Spleen (tissue), 7 donors: Measurements from ENCODE around the gene CLASRP.

Experiments used
- POLR2A ChIP-seq, 3 donors: fragments of 450-650 bp; IDR thresholded peaks; one replicate each; pipeline ENCODE4 v1.5.1; 2017; ENCODE audit warnings: antibody characterized with exemption in 3 of 3, mild to moderate bottlenecking in 1 of 3
- POLR2AphosphoS5 ChIP-seq, 3 donors: sonication (generic); formaldehyde crosslinking; IDR thresholded peaks; one replicate each; pipeline ENCODE4 v1.5.1; 2017; ENCODE audit warnings: antibody characterized with exemption in 3 of 3
- TF ChIP-seq, protein P1 (sequence below), 11 experiments: fragments of 200-600 bp in 7 of 11; fragments of 450-650 bp in 4 of 11; sonication (generic) in 4 of 11; IDR thresholded peaks in 8 of 11; conservative IDR thresholded peaks in 3 of 11; 1 replicate in 7 of 11; 2 replicates in 4 of 11; pipeline versions ENCODE4 v1.4.0 to v1.8.0; 2016 to 2021; ENCODE audit warnings: antibody characterized with exemption in 11 of 11, inconsistent platforms in 4 of 11, mild to moderate bottlenecking in 1 of 11
- donor health status: DM: no; HTN: no; CAD: no; lungs with moderate emphysema.
- donor health status: DM: no; HTN: no; CAD: no.
- donor health status: DM: no; HTN: no; CAD: no.

DNA sequence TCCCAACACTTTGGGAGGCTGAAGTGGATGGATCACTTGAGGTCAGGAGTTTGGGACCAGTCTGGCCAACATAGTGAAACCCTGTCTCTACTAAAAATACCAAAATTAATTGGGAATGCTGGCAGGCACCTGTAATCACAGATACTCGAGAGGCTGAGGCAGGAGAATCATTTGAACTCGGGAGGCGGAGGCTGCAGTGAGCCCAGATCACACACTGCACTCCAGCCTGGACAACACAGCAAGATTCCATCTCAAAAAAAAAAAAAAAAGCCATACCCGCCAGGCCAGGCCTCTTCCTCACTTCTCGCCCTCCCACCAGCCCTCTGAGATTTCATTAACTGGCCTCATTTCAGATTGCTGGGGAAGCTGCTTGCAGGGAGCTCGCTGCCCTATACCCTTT, 45.3 kb upstream of the CLASRP start:
- no peak for TF ChIP-seq POLR2A (IDR thresholded peaks at IDR 0.05)
- TF ChIP-seq, protein P1, sequence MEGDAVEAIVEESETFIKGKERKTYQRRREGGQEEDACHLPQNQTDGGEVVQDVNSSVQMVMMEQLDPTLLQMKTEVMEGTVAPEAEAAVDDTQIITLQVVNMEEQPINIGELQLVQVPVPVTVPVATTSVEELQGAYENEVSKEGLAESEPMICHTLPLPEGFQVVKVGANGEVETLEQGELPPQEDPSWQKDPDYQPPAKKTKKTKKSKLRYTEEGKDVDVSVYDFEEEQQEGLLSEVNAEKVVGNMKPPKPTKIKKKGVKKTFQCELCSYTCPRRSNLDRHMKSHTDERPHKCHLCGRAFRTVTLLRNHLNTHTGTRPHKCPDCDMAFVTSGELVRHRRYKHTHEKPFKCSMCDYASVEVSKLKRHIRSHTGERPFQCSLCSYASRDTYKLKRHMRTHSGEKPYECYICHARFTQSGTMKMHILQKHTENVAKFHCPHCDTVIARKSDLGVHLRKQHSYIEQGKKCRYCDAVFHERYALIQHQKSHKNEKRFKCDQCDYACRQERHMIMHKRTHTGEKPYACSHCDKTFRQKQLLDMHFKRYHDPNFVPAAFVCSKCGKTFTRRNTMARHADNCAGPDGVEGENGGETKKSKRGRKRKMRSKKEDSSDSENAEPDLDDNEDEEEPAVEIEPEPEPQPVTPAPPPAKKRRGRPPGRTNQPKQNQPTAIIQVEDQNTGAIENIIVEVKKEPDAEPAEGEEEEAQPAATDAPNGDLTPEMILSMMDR (IDR thresholded peaks at IDR 0.05 in 8 of 11, conservative IDR thresholded peaks at IDR 0.05 in 3 of 11) = no peak
- no peak for TF ChIP-seq POLR2AphosphoS5 (IDR thresholded peaks at IDR 0.05)
